ENCODE data around the gene RAP1GAP. TPM values are rescaled to one million over a fixed set of nuclear protein-coding genes. Genes with fewer than 3 reads are reported as not detected.

RAP1GAP gene
- total and polyA plus RNA-seq, 2 of the 13 experiments (the other 11 are each of a cell fraction or from before 2014, with no cell fraction given): 11.9 to 37.5 TPM

- POLR2A ChIA-PET: no interaction called here
- BruUV-seq (replicated peaks): no TSS peak
- CTCF ChIA-PET (ENCODE audit: low intra/inter-chr PET ratio, low total read pairs): no interaction called here
- Histone ChIP-seq H3K27ac (ENCODE audit: extremely low read length, insufficient read depth, low read length) (no peak overlapping the region), H3K4me1 (ENCODE audit: insufficient read depth, low read length) (peaks cover 29% of the 10 kb centered on the region), H3K9me3 (ENCODE audit: low read length) (no peaks in the 10 kb centered on the region), H2AFZ (ENCODE audit: low read length) (no peak overlapping the region), H3K9ac (ENCODE audit: insufficient read depth, low read depth, low read length) (no peak overlapping the region), H3K79me2 (ENCODE audit: insufficient read depth, low read length) (no peaks in the 10 kb centered on the region), H3K4me3 (replicated peaks in 1 of 3; ENCODE audit: insufficient read depth in 1 of 3, low read depth in 2 of 3, low read length in 3 of 3) (no peak overlapping the region), H3K4me2 (ENCODE audit: low read depth, low read length) (no peak overlapping the region), H3K27me3 (ENCODE audit: control insufficient read depth in 1 of 2, insufficient read depth in 2 of 2, low read length in 2 of 2) (no peaks in the 10 kb centered on the region), H4K20me1 (ENCODE audit: insufficient read depth, low read length) (peaks cover 41% of the 10 kb centered on the region), H3K36me3 (replicated peaks in 1 of 2; ENCODE audit: control insufficient read depth in 1 of 2, insufficient read depth in 2 of 2, low read length in 2 of 2) (peaks cover 3 to 24% of the 10 kb centered on the region in 2 experiments; a peak in 4 of 5 replicates)
- intact Hi-C loops (cut with micrococcal nuclease; ENCODE audit: unreplicated experiment) (no loop called here), in situ Hi-C loops (cut with HindIII; ENCODE audit: extremely low pct_ligation_motif_present, low pct_unique_long_range_greater_than_20kb) (no loop called here)
- no peak for FAIRE-seq
- ATAC-seq: no peak
- 88% methylated on average over 2 of the region's 2 CpGs for WGBS (ENCODE audit: low lambda C conversion rate)
- TF ChIP-seq SMAD3 (CRISPR knock-in tag; IDR thresholded peaks at IDR 0.05) (no peak), ZNF260 (CRISPR knock-in tag; IDR thresholded peaks at IDR 0.05; ENCODE audit: borderline replicate concordance, low read depth) (no peak), ZNF629 (CRISPR knock-in tag; conservative IDR thresholded peaks at IDR 0.05) (peak; percentile 78)
- DNase-seq (ENCODE audit: low spot score): no peak
Measured at GRCh38 chr1:21649315-21649714, 19.8 kb downstream of the RAP1GAP start.

- Histone ChIP-seq H3K27ac (ENCODE audit: extremely low read length, insufficient read depth, low read length) (no peak overlapping the region), H2AFZ (ENCODE audit: low read length) (no peak overlapping the region), H3K4me2 (ENCODE audit: low read depth, low read length) (no peak overlapping the region), H3K27me3 (ENCODE audit: control insufficient read depth in 1 of 2, insufficient read depth in 2 of 2, low read length in 2 of 2) (no peaks in the 10 kb centered on the region), H3K4me3 (replicated peaks in 1 of 3; ENCODE audit: insufficient read depth in 1 of 3, low read depth in 2 of 3, low read length in 3 of 3) (no peak overlapping the region), H3K79me2 (ENCODE audit: insufficient read depth, low read length) (no peaks in the 10 kb centered on the region), H3K9me3 (ENCODE audit: low read length) (no peaks in the 10 kb centered on the region), H3K4me1 (ENCODE audit: insufficient read depth, low read length) (peaks cover 29% of the 10 kb centered on the region), H3K9ac (ENCODE audit: insufficient read depth, low read depth, low read length) (no peak overlapping the region), H3K36me3 (replicated peaks in 1 of 2; ENCODE audit: control insufficient read depth in 1 of 2, insufficient read depth in 2 of 2, low read length in 2 of 2) (peaks cover 3 to 25% of the 10 kb centered on the region in 2 experiments; a peak in 4 of 5 replicates), H4K20me1 (ENCODE audit: insufficient read depth, low read length) (peaks cover 40% of the 10 kb centered on the region)
- ChIA-PET CTCF (ENCODE audit: low intra/inter-chr PET ratio, low total read pairs) (no interaction called here), POLR2A (no interaction called here)
- FAIRE-seq (no peak), ATAC-seq (no peak), DNase-seq (ENCODE audit: low spot score) (no peak)
- in situ Hi-C loops (cut with HindIII; ENCODE audit: extremely low pct_ligation_motif_present, low pct_unique_long_range_greater_than_20kb): no loop called here
- TF ChIP-seq FOXM1 (CRISPR knock-in tag; IDR thresholded peaks at IDR 0.05) (no peak), ZNF629 (CRISPR knock-in tag; conservative IDR thresholded peaks at IDR 0.05) (no peak)
- no TSS peak for BruUV-seq (replicated peaks)
- intact Hi-C loops (cut with micrococcal nuclease; ENCODE audit: unreplicated experiment): no loop called here
- WGBS (ENCODE audit: low lambda C conversion rate): 97% methylated on average over 6 of the region's 10 CpGs
Measured at GRCh38 chr1:21648791-21649190, 20.4 kb downstream of the RAP1GAP start.

Measured in HepG2 (cell line).